HL-60 (cell line): ENCODE data around the gene MICU1.

Experiments
- DNase-seq, 2 experiments: peaks; one replicate each; pipeline ENCODE4 v3.0.0-alpha.2; 2010 to 2020; ENCODE audit warnings: low read depth in 1 of 2, low spot score in 1 of 2
- H3K27ac ChIP-seq: fragments of 250-450 bp; sonication (Bioruptor Pico); replicated peaks from 2 replicates; pipeline ENCODE4 v1.5.1; 2020; ENCODE audit warnings: mild to moderate bottlenecking, moderate library complexity
- H3K27me3 ChIP-seq: fragments of 250-450 bp; sonication (Bioruptor Pico); 2 replicates; pipeline ENCODE4 v1.5.1; 2021; ENCODE audit warnings: mild to moderate bottlenecking, moderate library complexity; ENCODE audit not compliant: insufficient read depth, poor library complexity, severe bottlenecking
- H3K4me3 ChIP-seq: replicated peaks from 2 replicates; pipeline ENCODE4 v1.5.1; 2011; ENCODE audit warnings: mild to moderate bottlenecking, control low read depth, low read length; ENCODE audit not compliant: insufficient read depth
- GABPA ChIP-seq: IDR thresholded peaks from 2 replicates; pipeline ENCODE4 v1.6.1; 2012; ENCODE audit warnings: low read depth
- POLR2AphosphoS5 ChIP-seq: IDR thresholded peaks from 2 replicates; pipeline ENCODE4 v1.6.1; 2012; ENCODE audit warnings: low read depth
- SPI1 ChIP-seq: IDR thresholded peaks from 2 replicates; pipeline ENCODE4 v1.6.1; 2012; ENCODE audit warnings: low read depth, mild to moderate bottlenecking, borderline replicate concordance
- TF ChIP-seq, protein P1 (sequence below): IDR thresholded peaks from 2 replicates; pipeline ENCODE4 v1.6.1; 2012; ENCODE audit warnings: low read depth; ENCODE audit not compliant: insufficient replicate concordance
- TF ChIP-seq, protein P2 (sequence below): IDR thresholded peaks from one replicate; pipeline ENCODE4 v1.5.1; 2011; ENCODE audit warnings: low read length, control low read depth, inconsistent platforms; ENCODE audit not compliant: insufficient read depth

The MICU1 gene

DNA sequence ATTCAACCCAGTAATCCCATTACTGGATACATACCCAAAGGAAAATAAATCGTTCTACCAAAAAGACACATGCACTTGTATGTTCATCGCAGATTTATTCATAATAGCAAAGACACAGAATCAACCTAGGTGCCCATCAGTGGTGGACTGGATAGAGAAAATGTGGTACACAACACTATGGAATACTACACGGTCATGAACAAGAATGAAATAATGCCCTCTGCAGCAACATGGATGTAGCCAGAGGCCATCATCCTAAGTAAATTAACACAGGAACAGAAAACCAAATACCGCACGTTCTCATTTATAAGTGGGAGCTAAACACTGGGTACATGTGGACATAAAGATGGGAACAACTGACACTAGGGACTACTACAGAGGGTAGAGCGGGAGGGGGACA, 120.4 kb downstream of the MICU1 start:
- TF ChIP-seq, protein P1, sequence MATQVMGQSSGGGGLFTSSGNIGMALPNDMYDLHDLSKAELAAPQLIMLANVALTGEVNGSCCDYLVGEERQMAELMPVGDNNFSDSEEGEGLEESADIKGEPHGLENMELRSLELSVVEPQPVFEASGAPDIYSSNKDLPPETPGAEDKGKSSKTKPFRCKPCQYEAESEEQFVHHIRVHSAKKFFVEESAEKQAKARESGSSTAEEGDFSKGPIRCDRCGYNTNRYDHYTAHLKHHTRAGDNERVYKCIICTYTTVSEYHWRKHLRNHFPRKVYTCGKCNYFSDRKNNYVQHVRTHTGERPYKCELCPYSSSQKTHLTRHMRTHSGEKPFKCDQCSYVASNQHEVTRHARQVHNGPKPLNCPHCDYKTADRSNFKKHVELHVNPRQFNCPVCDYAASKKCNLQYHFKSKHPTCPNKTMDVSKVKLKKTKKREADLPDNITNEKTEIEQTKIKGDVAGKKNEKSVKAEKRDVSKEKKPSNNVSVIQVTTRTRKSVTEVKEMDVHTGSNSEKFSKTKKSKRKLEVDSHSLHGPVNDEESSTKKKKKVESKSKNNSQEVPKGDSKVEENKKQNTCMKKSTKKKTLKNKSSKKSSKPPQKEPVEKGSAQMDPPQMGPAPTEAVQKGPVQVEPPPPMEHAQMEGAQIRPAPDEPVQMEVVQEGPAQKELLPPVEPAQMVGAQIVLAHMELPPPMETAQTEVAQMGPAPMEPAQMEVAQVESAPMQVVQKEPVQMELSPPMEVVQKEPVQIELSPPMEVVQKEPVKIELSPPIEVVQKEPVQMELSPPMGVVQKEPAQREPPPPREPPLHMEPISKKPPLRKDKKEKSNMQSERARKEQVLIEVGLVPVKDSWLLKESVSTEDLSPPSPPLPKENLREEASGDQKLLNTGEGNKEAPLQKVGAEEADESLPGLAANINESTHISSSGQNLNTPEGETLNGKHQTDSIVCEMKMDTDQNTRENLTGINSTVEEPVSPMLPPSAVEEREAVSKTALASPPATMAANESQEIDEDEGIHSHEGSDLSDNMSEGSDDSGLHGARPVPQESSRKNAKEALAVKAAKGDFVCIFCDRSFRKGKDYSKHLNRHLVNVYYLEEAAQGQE, result no peak
- TF ChIP-seq GABPA (no peak), SPI1 (no peak), POLR2AphosphoS5 (no peak)
- TF ChIP-seq, protein P2, sequence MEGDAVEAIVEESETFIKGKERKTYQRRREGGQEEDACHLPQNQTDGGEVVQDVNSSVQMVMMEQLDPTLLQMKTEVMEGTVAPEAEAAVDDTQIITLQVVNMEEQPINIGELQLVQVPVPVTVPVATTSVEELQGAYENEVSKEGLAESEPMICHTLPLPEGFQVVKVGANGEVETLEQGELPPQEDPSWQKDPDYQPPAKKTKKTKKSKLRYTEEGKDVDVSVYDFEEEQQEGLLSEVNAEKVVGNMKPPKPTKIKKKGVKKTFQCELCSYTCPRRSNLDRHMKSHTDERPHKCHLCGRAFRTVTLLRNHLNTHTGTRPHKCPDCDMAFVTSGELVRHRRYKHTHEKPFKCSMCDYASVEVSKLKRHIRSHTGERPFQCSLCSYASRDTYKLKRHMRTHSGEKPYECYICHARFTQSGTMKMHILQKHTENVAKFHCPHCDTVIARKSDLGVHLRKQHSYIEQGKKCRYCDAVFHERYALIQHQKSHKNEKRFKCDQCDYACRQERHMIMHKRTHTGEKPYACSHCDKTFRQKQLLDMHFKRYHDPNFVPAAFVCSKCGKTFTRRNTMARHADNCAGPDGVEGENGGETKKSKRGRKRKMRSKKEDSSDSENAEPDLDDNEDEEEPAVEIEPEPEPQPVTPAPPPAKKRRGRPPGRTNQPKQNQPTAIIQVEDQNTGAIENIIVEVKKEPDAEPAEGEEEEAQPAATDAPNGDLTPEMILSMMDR, result no peak
- Histone ChIP-seq H3K27ac (no peak overlapping the region), H3K27me3 (no peaks in the 10 kb centered on the region), H3K4me3 (no peak overlapping the region)
- DNase-seq, result no peak

DNA sequence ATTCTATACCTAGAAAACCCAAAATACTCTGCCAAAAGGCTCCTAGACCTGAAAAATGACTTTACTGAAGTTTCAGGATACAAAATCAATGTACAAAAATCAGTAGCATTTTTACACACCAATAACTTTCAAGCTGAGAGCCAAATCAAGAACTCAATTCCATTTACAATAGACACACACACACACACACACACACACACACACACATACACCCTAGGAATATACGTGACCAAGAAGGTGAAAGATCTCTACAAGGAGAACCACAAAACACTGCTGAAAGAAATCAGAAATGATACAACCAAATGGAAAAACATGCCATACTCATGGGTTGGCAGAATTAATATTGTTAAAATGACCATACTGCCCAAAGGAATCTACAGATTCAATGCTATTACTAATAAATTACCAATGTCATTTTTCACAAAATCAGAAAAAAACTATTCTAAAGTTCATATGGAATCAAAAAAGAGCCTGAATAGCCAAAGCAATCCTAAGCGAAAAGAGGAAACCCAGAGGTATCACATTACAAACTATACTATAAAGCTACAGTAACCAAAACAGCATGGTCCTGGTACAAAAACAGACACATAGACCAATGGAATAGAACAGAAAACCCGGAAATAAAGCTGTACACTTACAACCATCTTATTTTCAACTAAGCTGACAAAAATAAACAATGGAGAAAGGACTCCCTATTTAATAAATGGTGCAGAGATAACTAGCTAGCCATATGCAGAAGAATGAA, 122.0 kb downstream of the MICU1 start:
- Histone ChIP-seq H3K27me3 (no peaks in the 10 kb centered on the region), H3K4me3 (no peak overlapping the region), H3K27ac (peak overlapping the region; percentile 74)
- no peak for TF ChIP-seq POLR2AphosphoS5
- DNase-seq, result no peak

DNA sequence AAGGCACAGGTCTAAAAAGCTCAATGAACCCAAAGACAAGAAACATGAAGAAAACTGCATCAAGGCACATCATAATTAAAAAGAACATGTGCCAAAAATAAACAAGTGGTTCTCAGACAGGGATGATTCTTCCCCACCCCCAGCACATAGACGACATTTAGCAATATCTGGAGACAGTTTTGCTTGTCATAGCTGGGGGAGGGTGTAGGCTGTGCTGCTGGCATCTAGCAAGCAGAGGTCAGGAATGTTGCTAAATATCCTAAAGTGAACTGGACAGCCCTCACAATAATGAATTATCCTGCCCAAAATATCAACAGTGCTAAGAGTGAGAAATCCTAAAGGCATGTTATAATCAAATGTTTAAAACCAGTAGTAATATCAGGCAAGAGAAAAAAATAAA, 122.6 kb downstream of the MICU1 start:
- H3K27ac ChIP-seq, result peak overlapping the region; percentile 74
- DNase-seq, result peak; percentile 69 to 88
- TF ChIP-seq, protein P1, result no peak
- TF ChIP-seq POLR2AphosphoS5, result no peak
- no peak for TF ChIP-seq GABPA
- TF ChIP-seq, protein P2, result no peak
- no peak for TF ChIP-seq SPI1
- no peaks in the 10 kb centered on the region for H3K27me3 ChIP-seq
- H3K4me3 ChIP-seq, result no peak overlapping the region

DNA sequence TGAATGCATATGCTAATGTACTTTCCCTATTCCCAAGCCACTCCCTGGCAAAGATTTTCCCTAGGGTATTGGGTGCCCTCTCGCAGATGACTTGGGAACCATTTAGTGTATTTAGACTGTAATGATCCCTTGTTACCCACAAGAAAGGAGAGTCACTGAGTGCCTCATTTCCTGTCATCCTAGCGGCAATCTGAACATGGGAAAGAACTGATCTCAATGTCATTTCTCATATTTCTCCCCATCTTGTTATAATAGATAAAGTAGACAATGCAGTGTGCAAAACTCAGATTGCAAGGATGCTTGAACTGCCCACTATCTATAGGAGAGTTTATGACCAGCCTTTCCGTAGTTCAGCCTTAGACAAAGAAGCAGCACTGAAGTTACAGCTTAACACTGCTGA, 123.3 kb downstream of the MICU1 start:
- DNase-seq, result no peak
- Histone ChIP-seq H3K27me3 (no peaks in the 10 kb centered on the region), H3K27ac (peak overlapping the region; percentile 74), H3K4me3 (no peak overlapping the region)
- no peak for TF ChIP-seq GABPA
- no peak for TF ChIP-seq POLR2AphosphoS5
- no peak for TF ChIP-seq SPI1
- TF ChIP-seq, protein P2, result no peak
- TF ChIP-seq, protein P1, result no peak
